Measurements from ENCODE around the gene PCBP2. TPM values are rescaled to one million over a fixed set of nuclear protein-coding genes. Genes with fewer than 3 reads are reported as not detected.
"Not testable (repeated sequence)": the region's sequence is repeated elsewhere in the genome, so short reads cannot be mapped to it uniquely, and the experiment has no call there.

Gene PCBP2
- 100 to 1,000 TPM; 763 to 862 TPM for total RNA-seq

DNA sequence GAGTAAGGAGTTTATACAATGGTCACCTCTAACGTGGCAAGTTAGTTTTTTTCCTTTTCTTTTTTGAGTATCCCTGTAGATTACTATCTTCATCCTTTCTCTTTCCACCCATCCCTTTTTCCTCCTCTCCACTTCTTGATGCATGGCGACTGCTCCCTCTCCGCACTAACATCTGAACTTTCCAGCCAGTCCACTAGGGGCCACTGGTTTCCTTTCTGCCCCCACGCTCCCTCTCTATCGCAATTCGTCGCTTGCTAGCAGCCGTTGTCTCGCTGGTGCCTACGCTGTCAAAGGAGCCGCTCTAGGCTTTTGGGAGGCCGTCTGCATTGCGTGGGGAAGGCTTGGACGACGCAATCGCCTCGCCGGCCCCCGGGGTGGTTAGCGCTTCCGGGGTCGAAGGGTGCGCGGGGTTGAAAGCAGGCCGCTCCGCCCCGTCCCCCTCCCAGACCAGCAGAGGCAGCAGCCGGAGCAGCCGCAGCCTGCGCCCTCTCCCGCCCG lies at the start of gene PCBP2:
Gene PCBP2, plus strand, starts transcription at position 442 of the 498 bp plus-strand sequence. CDS start 2,699 bp downstream, outside the sequence.
- peak within 1 kb of the TSS; percentile 87 for H3K27ac Mint-ChIP-seq
- peak; percentile 97 for ATAC-seq (replicated peaks)
- H3K4me3 Mint-ChIP-seq = peak within 1 kb of the TSS; percentile 80
- H3K4me1 Mint-ChIP-seq = peaks cover 28% of the 10 kb centered on the region
- H3K9me3 Mint-ChIP-seq = no peaks in the 10 kb centered on the region
- peaks cover 72% of the 10 kb centered on the region for H3K36me3 Mint-ChIP-seq (ENCODE audit: low read depth)
- no peaks in the 10 kb centered on the region for H3K27me3 Mint-ChIP-seq

- H3K4me3 Mint-ChIP-seq; H3K27me3 Mint-ChIP-seq; ATAC-seq (replicated peaks); H3K9me3 Mint-ChIP-seq; H3K4me1 Mint-ChIP-seq; H3K27ac Mint-ChIP-seq: not testable (repeated sequence)
- peaks cover 82% of the 10 kb centered on the region for H3K36me3 Mint-ChIP-seq (ENCODE audit: low read depth)
Observed at GRCh38 chr12:53402351-53402750, 49.6 kb upstream of the PCBP2 start.

- H3K27ac Mint-ChIP-seq = no peak overlapping the region
- H3K9me3 Mint-ChIP-seq = no peaks in the 10 kb centered on the region
- no peaks in the 10 kb centered on the region for H3K27me3 Mint-ChIP-seq
Observed at GRCh38 chr12:53402871-53403270, 49.0 kb upstream of the PCBP2 start.

GRCh38 chr12:53410951-53411350 lies 41.0 kb upstream of the PCBP2 start:
- Mint-ChIP-seq H3K36me3 (ENCODE audit: low read depth) (peaks cover 95% of the 10 kb centered on the region), H3K4me3 (no peak overlapping the region), H3K27ac (no peak overlapping the region), H3K27me3 (no peaks in the 10 kb centered on the region), H3K9me3 (no peaks in the 10 kb centered on the region), H3K4me1 (peaks cover 13% of the 10 kb centered on the region)
- no peak for ATAC-seq (replicated peaks)

More at GRCh38 chr12:53402871-53403270, 49.0 kb upstream of the PCBP2 start:
- Mint-ChIP-seq H3K4me3 (no peak overlapping the region), H3K36me3 (ENCODE audit: low read depth) (peaks cover 81% of the 10 kb centered on the region), H3K4me1 (peaks cover 6% of the 10 kb centered on the region)
- no peak for ATAC-seq (replicated peaks)

GRCh38 chr12:53413485-53414204 lies 38.3 kb upstream of the PCBP2 start:
- Mint-ChIP-seq H3K4me3 (no peak overlapping the region), H3K4me1 (peaks cover 14% of the 10 kb centered on the region), H3K27me3 (no peaks in the 10 kb centered on the region), H3K27ac (peak overlapping the region; percentile 3), H3K36me3 (ENCODE audit: low read depth) (peaks cover 70% of the 10 kb centered on the region), H3K9me3 (no peaks in the 10 kb centered on the region)
- ATAC-seq (replicated peaks) = no peak

DNA sequence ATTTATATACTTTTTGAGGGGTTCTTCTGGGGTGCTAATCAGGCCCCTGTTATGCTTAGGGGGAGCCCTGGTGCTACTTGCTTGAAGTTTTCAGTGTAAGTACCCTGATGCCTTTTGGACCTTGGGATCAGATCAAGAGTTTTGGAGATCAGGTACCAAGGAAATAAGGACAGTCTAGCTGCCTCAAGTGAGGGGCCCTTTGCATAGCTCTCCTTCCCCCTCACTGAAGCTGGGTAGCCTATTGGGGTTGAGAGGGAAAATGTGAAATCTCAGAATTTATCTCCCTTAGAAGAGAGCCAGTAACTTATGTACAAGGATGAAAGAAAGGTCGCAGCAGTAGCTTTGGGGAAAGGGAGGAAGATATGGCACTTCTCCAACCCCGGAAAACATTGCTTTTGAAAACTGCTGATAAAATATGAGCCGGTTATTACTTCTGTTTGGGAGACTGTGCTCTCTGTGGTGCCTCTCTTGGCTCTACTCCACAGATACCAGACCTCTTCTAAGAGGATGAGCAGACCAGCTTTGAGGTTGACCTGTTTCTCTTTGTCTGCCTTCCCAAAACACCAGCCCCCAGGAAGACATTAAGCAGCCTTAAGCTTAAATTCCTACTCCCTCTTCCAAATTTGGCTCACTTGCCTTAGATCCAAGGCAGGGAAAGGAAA lies 37.0 kb upstream of the PCBP2 start:
- no peaks in the 10 kb centered on the region for H3K9me3 Mint-ChIP-seq
- peaks cover 19% of the 10 kb centered on the region for H3K4me1 Mint-ChIP-seq
- no peak for ATAC-seq (replicated peaks)
- peaks cover 58% of the 10 kb centered on the region for H3K36me3 Mint-ChIP-seq (ENCODE audit: low read depth)
- H3K27ac Mint-ChIP-seq = no peak overlapping the region
- H3K4me3 Mint-ChIP-seq = no peak overlapping the region
- no peaks in the 10 kb centered on the region for H3K27me3 Mint-ChIP-seq

GRCh38 chr12:53415752-53416389 lies 36.0 kb upstream of the PCBP2 start:
- not testable (repeated sequence) for H3K9me3 Mint-ChIP-seq; H3K4me3 Mint-ChIP-seq; H3K27me3 Mint-ChIP-seq; ATAC-seq (replicated peaks)
- H3K27ac Mint-ChIP-seq = peak overlapping the region; percentile 29
- H3K4me1 Mint-ChIP-seq = peaks cover 19% of the 10 kb centered on the region
- peaks cover 48% of the 10 kb centered on the region for H3K36me3 Mint-ChIP-seq (ENCODE audit: low read depth)

GRCh38 chr12:53417291-53417816 lies 34.5 kb upstream of the PCBP2 start:
- Mint-ChIP-seq H3K36me3 (ENCODE audit: low read depth) (peaks cover 33% of the 10 kb centered on the region), H3K4me1 (peaks cover 18% of the 10 kb centered on the region), H3K27ac (peak overlapping the region; percentile 60), H3K4me3 (peak overlapping the region; percentile 41)
- H3K9me3 Mint-ChIP-seq, H3K27me3 Mint-ChIP-seq: not testable (repeated sequence)
- peak; percentile 36 for ATAC-seq (replicated peaks)

- ATAC-seq (replicated peaks) = no peak
- Mint-ChIP-seq H3K9me3 (no peaks in the 10 kb centered on the region), H3K27me3 (no peaks in the 10 kb centered on the region), H3K36me3 (ENCODE audit: low read depth) (peaks cover 25% of the 10 kb centered on the region), H3K4me1 (peaks cover 12% of the 10 kb centered on the region), H3K27ac (no peak overlapping the region), H3K4me3 (no peak overlapping the region)
Observed at GRCh38 chr12:53418221-53418620, 33.7 kb upstream of the PCBP2 start.

DNA sequence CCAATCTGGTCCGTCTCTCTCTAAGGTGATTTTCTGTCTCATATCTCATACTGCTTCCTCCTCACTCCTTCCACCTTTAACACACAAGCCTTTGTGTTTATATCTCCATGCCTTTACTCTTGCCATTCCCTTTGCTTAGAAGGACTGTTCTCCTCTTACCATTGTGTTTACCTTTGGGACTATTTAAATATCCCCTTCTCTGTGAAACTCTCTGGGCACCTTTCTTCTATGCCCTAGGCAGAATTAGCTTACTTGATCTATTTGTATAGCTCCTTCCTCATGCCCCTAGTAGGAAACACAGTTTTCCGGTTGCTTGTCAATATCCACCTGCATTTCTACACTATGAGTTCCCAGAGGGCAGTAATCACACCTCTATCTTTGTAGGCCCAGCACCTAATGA lies 32.1 kb upstream of the PCBP2 start:
- Mint-ChIP-seq H3K9me3 (no peaks in the 10 kb centered on the region), H3K4me3 (no peak overlapping the region), H3K27me3 (no peaks in the 10 kb centered on the region), H3K36me3 (ENCODE audit: low read depth) (peaks cover 9% of the 10 kb centered on the region), H3K4me1 (peaks cover 12% of the 10 kb centered on the region), H3K27ac (no peak overlapping the region)
- ATAC-seq (replicated peaks) = no peak

DNA sequence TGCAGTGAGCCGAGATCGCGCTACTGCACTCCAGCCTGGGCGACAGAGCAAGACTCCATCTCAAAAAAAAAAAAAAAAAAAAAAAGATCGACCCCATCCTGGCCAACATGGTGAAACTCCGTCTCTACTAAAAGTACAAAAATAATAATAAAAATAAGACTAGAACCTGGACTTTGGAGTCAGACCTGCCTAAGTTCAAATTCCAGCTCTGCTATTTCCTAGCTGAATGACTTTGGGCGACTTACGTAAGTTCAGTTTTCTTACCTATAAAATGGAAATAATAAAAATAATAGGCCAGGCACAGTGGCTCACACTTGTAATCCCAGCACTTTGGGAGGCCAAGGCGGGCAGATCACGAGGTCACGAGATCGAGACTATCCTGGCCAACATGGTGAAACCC lies 29.7 kb upstream of the PCBP2 start:
- H3K27me3 Mint-ChIP-seq = not testable (repeated sequence)

DNA sequence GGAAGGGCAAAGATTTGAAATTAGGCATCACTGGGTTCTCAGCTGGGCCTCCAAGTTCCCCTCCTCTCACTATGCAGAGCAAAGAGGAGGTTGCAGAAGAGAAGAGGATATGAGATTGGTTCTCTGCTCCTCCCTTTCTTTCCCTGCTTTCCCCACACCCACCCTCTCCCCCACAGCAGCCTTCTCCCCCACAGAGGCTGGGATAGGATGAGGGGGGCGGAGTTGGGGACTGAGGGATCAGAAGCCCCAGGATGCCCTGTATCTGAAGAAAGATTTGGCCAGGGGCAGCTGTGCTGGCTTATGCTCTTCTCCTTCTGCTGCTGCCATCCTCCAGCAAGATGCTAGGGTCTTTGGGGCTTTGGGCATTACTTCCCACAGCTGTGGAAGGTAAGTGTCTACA lies 28.3 kb upstream of the PCBP2 start, which contains the start of gene AMHR2:
Gene AMHR2, plus strand, starts transcription at position 259 of the 400 bp plus-strand sequence. Its CDS starts 80 bp downstream, at position 339.
- no peak within 1 kb of the TSS for H3K27ac Mint-ChIP-seq
- H3K9me3 Mint-ChIP-seq = no peaks in the 10 kb centered on the region
- H3K36me3 Mint-ChIP-seq (ENCODE audit: low read depth) = no peaks in the 10 kb centered on the region
- H3K4me1 Mint-ChIP-seq = peaks cover 22% of the 10 kb centered on the region
- H3K4me3 Mint-ChIP-seq = no peak within 1 kb of the TSS
- ATAC-seq (replicated peaks) = no peak
- H3K27me3 Mint-ChIP-seq = no peaks in the 10 kb centered on the region

More for the DNA sequence above, 29.7 kb upstream of the PCBP2 start:
- H3K4me1 Mint-ChIP-seq = peaks cover 12% of the 10 kb centered on the region
- H3K9me3 Mint-ChIP-seq; H3K36me3 Mint-ChIP-seq (ENCODE audit: low read depth); H3K4me3 Mint-ChIP-seq; ATAC-seq (replicated peaks); H3K27ac Mint-ChIP-seq: not testable (repeated sequence)

GRCh38 chr12:53424626-53425514 lies 27.0 kb upstream of the PCBP2 start:
- ATAC-seq (replicated peaks) = no peak
- H3K36me3 Mint-ChIP-seq (ENCODE audit: low read depth) = no peaks in the 10 kb centered on the region
- no peaks in the 10 kb centered on the region for H3K27me3 Mint-ChIP-seq
- no peak overlapping the region for H3K4me3 Mint-ChIP-seq
- no peak overlapping the region for H3K27ac Mint-ChIP-seq
- H3K9me3 Mint-ChIP-seq = no peaks in the 10 kb centered on the region
- peaks cover 18% of the 10 kb centered on the region for H3K4me1 Mint-ChIP-seq

All from activated T-helper 17 cell treated with anti-CD3 and anti-CD28 coated beads, Interleukin-2, amount 50 U/mL, for 72 hours (primary cell).